Activated CD4-positive, alpha-beta T cell treated with anti-CD3 and anti-CD28 coated beads, Interleukin-2, Interleukin-6, amounts not matched to agents 100 ng/mL and 50 ng/mL, durations not matched to agents 16 hours and 8 hours (primary cell): ENCODE data around the gene EGFL7.
A peak's percentile ranks its signal among the peaks of the same experiment; 100 is the strongest.
"Not testable (repeated sequence)": the region's sequence is repeated elsewhere in the genome, so short reads cannot be mapped to it uniquely, and the experiment has no call there.

Experiments
- DNase-seq: peaks from one replicate; pipeline ENCODE4 v3.0.0-alpha.2; 2020

Gene EGFL7

DNA sequence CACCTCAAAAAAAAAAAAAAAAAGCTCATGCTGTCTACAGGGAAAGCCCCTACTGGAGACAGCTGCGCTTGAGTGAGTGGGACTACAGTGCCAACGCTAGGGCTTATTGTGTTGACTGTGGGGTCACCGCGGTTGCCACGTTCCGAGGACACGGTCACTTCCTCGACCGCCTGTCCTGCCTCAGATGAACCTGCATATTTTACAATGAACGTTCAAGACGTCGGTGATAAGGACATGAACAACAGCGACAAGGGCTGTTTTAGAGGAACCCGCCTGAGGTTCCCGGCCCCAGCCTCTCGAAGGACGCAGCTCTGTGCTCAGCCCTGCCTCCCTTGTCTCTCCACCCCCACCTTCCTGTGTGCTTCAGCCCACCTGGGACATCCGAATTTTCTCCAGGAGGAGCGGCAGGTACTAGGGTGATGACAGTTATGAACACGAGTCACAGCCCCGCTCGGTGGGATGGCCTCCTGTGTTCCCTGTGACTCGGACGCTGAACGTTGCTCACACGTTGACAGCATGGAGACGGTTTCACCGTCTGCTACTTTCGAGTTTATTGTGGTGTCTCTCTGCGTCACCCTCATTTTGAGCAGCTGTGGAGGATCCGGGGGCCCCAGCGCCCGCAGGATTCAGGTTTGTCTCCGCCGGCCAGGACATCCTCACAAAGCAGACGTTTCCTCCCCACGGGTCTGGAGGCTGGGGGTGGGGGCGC, 38.4 kb downstream of the EGFL7 start:
- peak; percentile 83 for DNase-seq

GRCh38 chr9:136701668-136702053, 38.9 kb downstream of the EGFL7 start:
- no peak for DNase-seq

GRCh38 chr9:136703276-136703860, 40.7 kb downstream of the EGFL7 start:
- no peak for DNase-seq

GRCh38 chr9:136704741-136705140, 42.0 kb downstream of the EGFL7 start:
- DNase-seq = not testable (repeated sequence)

GRCh38 chr9:136705564-136705963, 42.8 kb downstream of the EGFL7 start:
- no peak for DNase-seq

- DNase-seq = no peak
These were observed 44.3 kb downstream of the EGFL7 start for GRCh38 chr9:136707011-136707410.

- no peak for DNase-seq
These were observed 45.3 kb downstream of the EGFL7 start for GRCh38 chr9:136707849-136708517.

DNA sequence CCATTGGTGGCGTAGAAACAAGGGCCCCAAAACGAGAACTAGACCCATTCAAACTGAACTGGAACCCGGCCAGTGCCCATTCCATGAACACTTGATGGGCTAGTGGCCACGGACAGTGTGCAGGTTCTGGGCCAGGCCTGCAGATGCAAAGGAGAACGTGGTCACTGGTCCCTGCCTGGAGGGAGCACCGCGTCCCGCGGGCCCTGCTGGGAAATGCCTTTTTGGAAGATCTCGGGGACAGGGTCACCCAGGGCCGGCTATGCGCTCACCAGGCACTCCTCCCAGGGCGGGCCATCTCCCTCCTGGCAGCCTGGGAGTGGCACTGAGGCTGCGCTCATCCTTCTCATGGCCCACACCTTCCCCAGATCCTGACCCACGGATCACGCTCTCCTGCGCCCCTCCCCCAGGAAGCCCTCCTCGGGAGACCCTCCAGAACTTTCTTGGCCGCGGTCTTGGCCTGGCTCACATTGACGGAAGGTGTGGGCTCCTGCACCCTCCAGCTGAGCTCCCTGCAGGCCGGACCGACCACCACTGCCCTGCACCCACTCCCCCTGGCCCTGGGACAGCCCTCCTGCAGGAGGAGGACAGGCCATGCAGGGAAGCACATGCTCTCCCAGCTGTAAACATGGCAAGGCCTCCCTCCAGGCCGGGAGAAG, 46.9 kb downstream of the EGFL7 start:
- DNase-seq = no peak

GRCh38 chr9:136710543-136710942, 47.8 kb downstream of the EGFL7 start:
- DNase-seq = no peak

DNA sequence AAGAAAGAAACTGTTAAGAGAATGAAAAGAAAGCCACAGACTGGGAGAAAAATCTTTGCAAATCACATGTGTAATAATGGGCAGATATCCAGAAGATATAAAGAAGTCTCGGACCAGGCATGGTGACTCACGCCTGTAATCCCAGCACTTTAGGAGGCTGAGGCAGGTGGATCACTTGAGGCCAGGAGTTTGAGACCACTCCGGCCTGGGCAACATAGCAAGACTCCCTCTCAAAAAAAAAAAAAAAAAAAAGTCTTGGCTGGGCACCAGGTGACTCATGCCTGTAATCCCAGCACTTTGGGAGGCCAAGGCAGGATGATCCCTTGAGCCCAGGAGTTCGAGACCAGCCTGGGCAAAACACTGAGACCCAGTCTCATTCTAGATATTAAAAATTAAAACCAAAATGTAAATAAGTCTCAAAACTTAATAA, 48.5 kb downstream of the EGFL7 start:
- DNase-seq = not testable (repeated sequence)

GRCh38 chr9:136711751-136712689, 49.3 kb downstream of the EGFL7 start, which contains the start of gene DIPK1B:
Gene DIPK1B (plus strand): TSS chr9:136712572. CDS start chr9:136712666, 94 bp downstream.
- DNase-seq = no peak

GRCh38 chr9:136712690-136713544, 50.2 kb downstream of the EGFL7 start:
- no peak for DNase-seq

DNA sequence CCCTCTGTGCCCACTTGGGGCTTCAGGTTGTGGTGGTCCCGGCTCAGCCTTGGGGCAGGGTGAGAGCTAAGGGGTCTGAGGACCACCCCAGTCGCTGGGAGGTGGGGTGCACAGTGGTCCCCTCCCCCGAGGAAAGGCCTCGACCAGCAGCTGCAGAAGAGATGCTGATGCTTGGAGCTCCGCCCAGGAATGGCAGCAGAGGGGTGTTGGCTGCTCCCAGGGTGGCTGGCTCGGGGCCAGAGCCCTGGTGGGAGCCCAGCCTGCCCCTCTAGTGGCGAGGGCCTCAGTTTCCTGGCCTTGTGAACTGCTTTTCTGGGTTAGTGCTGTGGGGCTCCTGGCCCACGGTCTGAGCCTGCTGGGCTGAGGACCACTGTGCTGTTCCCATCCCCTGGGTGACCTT, 50.8 kb downstream of the EGFL7 start:
- no peak for DNase-seq

GRCh38 chr9:136714096-136714892, 51.6 kb downstream of the EGFL7 start:
- DNase-seq = no peak

DNA sequence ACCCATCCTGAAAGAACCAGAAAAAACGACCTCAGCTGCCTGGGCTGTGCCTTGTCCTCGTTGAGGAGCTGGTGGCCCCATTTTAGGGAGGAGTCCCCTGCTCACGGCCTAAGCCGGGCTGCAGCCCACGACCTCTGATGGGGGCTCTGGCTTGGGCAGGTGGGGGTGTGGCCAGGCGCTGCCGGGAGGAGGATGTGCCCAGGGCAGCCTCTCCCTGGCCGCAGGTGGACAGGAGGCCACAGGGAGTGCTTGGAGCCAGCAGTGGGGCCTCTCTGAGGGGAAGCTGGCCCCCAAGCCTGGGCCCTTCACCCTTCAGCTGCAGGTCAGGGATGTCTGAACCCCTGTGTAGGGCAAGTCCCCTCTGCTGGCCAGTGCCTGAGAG, 52.2 kb downstream of the EGFL7 start:
- DNase-seq = no peak

GRCh38 chr9:136717399-136717798, 54.7 kb downstream of the EGFL7 start:
- DNase-seq = no peak

DNA sequence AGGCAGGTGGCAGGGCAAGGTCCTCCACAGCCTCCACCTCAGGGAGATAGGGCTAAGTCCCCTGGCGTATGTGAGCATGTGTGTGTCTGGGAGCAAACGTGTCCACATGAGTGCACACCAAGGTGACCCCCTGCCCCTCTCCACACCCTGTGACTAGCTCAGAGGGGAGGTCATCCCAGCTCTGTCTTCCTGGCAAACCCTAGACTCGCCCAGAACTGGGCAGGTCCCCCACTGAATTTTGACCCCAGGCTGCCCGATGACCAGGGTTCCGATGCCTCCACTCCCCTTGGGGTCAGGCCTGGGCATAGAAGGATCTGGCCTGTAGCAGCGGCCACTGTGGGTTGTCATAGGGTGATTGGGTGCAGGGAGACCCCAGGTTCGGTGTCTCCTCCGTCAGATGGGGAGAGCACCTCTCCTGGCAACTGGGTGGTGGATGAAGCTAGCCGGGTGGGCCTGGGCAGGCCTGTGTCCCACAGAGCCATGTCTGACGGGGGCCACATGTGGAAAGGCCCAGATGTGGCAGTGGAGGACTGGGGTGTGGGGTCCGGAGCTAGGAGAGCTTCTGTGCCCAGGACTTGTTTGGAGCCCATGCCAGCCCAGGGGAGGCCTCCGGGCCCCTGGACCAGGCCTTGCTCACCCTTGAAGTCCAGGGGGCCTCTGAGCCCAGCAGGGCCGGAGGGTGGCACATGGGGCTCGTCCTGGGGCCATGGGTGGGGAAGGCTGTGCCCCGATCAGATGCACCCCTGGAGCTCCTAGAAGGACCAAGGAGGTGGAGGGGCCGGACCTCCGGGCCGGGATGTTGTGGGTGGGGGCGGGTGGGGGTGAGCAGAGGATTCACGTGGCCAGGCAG, 55.9 kb downstream of the EGFL7 start:
- no peak for DNase-seq

DNA sequence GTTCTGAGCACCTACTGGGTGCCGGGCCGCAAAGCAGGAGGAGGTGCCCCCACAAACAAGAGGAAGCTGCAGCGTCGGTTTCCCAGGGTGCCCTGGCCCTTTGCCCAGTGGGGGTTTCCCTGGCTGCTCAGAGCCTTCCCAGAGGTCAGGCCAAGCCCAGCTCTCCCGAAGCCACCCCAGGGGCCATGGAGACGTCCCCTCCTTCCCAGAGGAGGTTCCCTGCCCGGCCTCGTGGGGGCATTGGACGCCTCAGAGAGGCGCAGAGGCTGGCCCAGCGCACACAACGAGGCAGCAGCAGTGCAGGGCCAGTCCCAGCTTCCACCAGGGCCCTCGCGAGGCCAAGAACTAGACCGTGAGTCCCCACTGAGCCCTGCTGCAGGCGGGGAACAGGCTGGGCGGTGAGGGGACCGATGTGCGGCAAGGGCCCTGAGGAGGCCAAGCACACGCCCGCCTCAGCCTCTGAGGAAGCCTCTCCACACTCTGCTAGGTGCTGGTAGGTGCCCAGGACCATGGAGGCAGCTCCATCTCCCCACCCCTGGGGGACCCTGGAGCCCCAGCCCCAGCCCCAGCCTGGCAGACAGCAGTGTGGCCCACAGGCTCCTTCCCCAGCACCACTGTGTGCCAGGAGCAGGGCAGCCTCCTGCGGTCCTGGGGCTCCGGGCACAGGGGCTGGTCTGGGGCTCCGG, 56.6 kb downstream of the EGFL7 start:
- peak; percentile 16 for DNase-seq
